ENCODE measurements around the gene OTUB1. TPM values are rescaled to one million over a fixed set of nuclear protein-coding genes. Genes with fewer than 3 reads are reported as not detected.

Gene OTUB1
- polyA plus RNA-seq, 2 of the 4 experiments (the other 2 are of a cell fraction): 97.4 to 113 TPM

DNA sequence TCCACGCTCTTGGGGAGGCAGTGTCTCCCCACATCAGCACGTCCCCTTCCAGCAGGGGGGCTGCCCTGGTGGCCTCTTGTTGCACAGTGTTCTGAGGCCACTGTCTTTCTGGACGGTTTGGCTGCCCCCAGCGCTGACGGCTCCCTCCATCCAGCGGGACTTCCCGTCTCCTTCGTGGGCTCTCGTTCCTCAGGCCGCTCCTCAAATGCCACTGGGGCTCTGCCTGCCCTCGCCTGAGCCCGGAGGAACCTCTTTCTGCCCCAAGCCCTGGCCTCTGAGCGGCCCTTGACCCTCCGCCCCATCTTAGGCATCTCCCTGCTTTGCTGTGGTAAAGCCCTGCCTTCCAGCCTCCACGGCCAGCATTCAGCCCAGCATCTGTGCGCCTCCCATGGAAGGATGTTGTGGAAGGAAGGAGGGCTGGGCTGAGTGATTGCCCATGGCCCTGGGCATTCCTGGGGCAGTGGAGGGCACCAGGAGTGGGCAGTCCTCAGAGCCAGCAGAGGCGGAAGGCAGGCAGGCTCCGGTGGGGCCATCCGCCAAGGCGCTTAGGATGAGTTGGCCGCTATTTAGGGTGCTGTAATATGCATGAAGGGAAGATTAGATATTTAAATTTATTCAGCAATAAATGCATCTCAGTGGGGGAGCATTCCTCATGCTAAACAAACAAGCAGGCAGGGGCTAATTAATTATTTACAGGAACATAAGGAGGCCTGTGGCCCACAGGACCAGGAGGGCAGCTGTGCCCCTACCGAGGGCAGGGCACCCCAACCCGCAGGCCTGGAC, 17.8 kb downstream of the OTUB1 start:
- DNase-seq (ENCODE audit: low read depth in 1 of 2, low spot score in 1 of 2) (peak in 1 of 2 experiments; percentile 73), ATAC-seq (peak; percentile 2 to 15; a peak in 4 of 6 replicates), FAIRE-seq (no peak)
- CTCF ChIA-PET: interaction anchor here (6.2 kb wide), 1 partner anchor 144 kb away, joined by 41 read pairs; no protein-coding TSS in a partner anchor
- WGBS (ENCODE audit: missing lambda C conversion rate): 51% methylated on average over 21 of the region's 23 CpGs
- Histone ChIP-seq H3K4me1 (peaks cover 38% of the 10 kb centered on the region), H3K27ac (peak overlapping the region; percentile 45 to 75), H3K9me3 (no peaks in the 10 kb centered on the region), H3K4me2 (peak overlapping the region; percentile 37), H3K4me3 (no peak overlapping the region)
- POLR2A ChIA-PET: no interaction called here
- no peak for TF ChIP-seq CEBPB (IDR thresholded peaks at IDR 0.05)

DNA sequence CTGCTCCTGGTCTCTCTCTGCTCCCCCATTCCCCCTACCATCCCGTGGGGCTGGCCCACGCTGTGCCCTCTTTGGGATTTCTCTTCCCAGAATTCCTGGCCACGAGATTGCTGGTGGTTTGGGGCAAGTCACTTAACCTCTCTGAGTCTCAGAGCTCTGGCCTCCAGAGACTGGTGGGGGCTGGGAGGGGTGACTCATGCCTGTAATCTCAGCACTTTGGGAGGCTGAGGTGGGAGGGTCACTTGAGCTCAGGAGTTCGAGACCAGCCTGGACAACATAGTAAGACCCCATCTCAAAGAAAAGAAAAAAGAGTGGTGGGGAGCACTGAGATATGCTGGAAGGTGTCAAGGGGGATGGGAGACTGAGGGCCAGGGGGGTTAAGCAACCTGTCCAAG, 18.3 kb downstream of the OTUB1 start:
- WGBS (ENCODE audit: missing lambda C conversion rate): 52% methylated on average over 4 of the region's 4 CpGs
- no peak for TF ChIP-seq EHF (CRISPR knock-in tag; IDR thresholded peaks at IDR 0.05)
- 0 out of 2 replicates have a peak, but pooled peaks have one; percentile 66 for TF ChIP-seq HDAC2 (IDR thresholded peaks at IDR 0.05)
- TF ChIP-seq RARB (CRISPR knock-in tag; IDR thresholded peaks at IDR 0.05): no peak
- no peak for TF ChIP-seq KDM5A (IDR thresholded peaks at IDR 0.05)
- TF ChIP-seq TP53 (CRISPR knock-in tag; IDR thresholded peaks at IDR 0.05): no peak
- no peak for TF ChIP-seq HOXB5 (CRISPR knock-in tag; IDR thresholded peaks at IDR 0.05)
- TF ChIP-seq FOXS1 (CRISPR knock-in tag; IDR thresholded peaks at IDR 0.05): no peak
- no peak for TF ChIP-seq EHMT2 (IDR thresholded peaks at IDR 0.05; ENCODE audit: low read depth)
- TF ChIP-seq HOXA7 (CRISPR knock-in tag; IDR thresholded peaks at IDR 0.05): no peak; the same call in 1 of the 2 replicates
- TF ChIP-seq FOSB (CRISPR knock-in tag; IDR thresholded peaks at IDR 0.05): peak; percentile 43; the same call in 1 of the 2 replicates
- TF ChIP-seq ZFP36 (IDR thresholded peaks at IDR 0.05; ENCODE audit: borderline replicate concordance, partially characterized antibody): peak; percentile 93
- no peak for TF ChIP-seq CHD2 (IDR thresholded peaks at IDR 0.05; ENCODE audit: low read length, partially characterized antibody)
- TF ChIP-seq ZC3H11A (IDR thresholded peaks at IDR 0.05): no peak
- no peak for TF ChIP-seq GATA3 (IDR thresholded peaks at IDR 0.05; ENCODE audit: borderline replicate concordance)
- TF ChIP-seq CBX2 (IDR thresholded peaks at IDR 0.05; ENCODE audit: borderline replicate concordance, low read depth): no peak
- TF ChIP-seq MAZ (IDR thresholded peaks at IDR 0.05; ENCODE audit: borderline replicate concordance, low read depth, low read length): no peak
- TF ChIP-seq, protein P1, sequence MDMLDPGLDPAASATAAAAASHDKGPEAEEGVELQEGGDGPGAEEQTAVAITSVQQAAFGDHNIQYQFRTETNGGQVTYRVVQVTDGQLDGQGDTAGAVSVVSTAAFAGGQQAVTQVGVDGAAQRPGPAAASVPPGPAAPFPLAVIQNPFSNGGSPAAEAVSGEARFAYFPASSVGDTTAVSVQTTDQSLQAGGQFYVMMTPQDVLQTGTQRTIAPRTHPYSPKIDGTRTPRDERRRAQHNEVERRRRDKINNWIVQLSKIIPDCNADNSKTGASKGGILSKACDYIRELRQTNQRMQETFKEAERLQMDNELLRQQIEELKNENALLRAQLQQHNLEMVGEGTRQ (IDR thresholded peaks at IDR 0.05): no peak
- TF ChIP-seq SREBF2 (IDR thresholded peaks at IDR 0.05): no peak
- no peak for TF ChIP-seq RFX5 (IDR thresholded peaks at IDR 0.05)
- TF ChIP-seq, protein P2, sequence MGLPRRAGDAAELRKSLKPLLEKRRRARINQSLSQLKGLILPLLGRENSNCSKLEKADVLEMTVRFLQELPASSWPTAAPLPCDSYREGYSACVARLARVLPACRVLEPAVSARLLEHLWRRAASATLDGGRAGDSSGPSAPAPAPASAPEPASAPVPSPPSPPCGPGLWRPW (IDR thresholded peaks at IDR 0.05): no peak
- TF ChIP-seq, protein P3, sequence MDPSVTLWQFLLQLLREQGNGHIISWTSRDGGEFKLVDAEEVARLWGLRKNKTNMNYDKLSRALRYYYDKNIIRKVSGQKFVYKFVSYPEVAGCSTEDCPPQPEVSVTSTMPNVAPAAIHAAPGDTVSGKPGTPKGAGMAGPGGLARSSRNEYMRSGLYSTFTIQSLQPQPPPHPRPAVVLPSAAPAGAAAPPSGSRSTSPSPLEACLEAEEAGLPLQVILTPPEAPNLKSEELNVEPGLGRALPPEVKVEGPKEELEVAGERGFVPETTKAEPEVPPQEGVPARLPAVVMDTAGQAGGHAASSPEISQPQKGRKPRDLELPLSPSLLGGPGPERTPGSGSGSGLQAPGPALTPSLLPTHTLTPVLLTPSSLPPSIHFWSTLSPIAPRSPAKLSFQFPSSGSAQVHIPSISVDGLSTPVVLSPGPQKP (IDR thresholded peaks at IDR 0.05; ENCODE audit: low read depth, low read length): no peak
- 0 out of 2 replicates have a peak, but pooled peaks have one; percentile 12 for TF ChIP-seq FOSL2 (IDR thresholded peaks at IDR 0.05)
- peak; percentile 88 for TF ChIP-seq FOSL2 (CRISPR knock-in tag; IDR thresholded peaks at IDR 0.05)
- TF ChIP-seq HEYL (CRISPR knock-in tag; IDR thresholded peaks at IDR 0.05): no peak
- TF ChIP-seq KDM1A (IDR thresholded peaks at IDR 0.05; ENCODE audit: low read depth): peak; percentile 87
- no peak for TF ChIP-seq HOXB13 (CRISPR knock-in tag; IDR thresholded peaks at IDR 0.05; ENCODE audit: low read depth)
- H3K27ac ChIP-seq: peak overlapping the region; percentile 31 to 75; a peak in 4 of 6 replicates
- no peak overlapping the region for H3K4me3 ChIP-seq
- H3K9me3 ChIP-seq: no peaks in the 10 kb centered on the region
- no peak for ATAC-seq
- peak in 1 of 2 experiments; percentile 75 for DNase-seq (ENCODE audit: low read depth in 1 of 2, low spot score in 1 of 2)
- FAIRE-seq: no peak
- peak overlapping the region; percentile 37 for H3K4me2 ChIP-seq
- ChIA-PET POLR2A (no interaction called here), CTCF (interaction anchor here (6.2 kb wide), 1 partner anchor 143 kb away, joined by 41 read pairs; no protein-coding TSS in a partner anchor)
- H3K4me1 ChIP-seq: peaks cover 38% of the 10 kb centered on the region
